ENCODE results near the gene PARD6G.
"Not testable (repeated sequence)": the region's sequence is repeated elsewhere in the genome, so short reads cannot be mapped to it uniquely, and the experiment has no call there.

Gene PARD6G

DNA sequence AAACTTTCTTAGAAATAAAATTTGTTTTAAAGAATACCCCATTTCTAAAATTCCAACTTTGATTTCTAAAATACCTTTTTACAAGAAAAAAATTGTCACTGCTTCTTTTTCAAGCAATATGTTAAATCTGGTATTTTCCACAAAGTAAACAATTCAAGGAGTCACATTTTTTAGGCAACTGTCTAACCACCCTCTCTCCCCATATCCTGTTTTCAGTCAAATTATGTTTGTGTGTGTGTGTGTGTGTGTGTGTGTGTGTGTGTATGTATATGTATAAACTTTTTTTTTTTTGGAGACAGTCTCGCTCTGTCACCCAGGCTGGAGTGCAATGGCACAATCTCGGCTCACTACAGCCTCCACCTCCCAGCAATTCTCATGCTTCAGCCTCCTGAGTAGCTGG, 79.0 kb downstream of the PARD6G start:
- TF ChIP-seq SPI1 (IDR thresholded peaks at IDR 0.05; ENCODE audit: low read depth, low read length): no peak
- DNase-seq (ENCODE audit: insufficient read length, low spot score): no peak
- FAIRE-seq: no peak

DNA sequence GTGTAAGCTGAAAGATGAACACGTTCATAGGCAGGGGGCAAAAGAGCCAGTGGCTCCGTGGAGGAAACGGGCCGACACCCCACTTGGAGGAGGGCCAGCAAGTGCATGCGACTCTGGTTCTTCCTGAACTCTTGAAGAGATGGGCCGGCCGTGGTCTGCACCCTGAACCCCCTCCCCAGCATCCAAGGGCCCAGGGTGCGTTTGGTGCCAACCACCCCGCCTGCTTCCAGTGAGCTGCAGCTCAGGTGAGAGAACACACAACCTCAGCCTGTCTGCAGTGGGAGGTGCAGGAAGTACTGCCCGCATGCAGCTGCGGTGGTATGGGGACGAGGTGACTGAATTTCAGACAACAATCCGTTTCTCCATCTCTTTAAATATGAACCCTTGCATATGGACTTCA, 79.4 kb downstream of the PARD6G start:
- DNase-seq (ENCODE audit: insufficient read length, low spot score) (no peak), FAIRE-seq (no peak)
- TF ChIP-seq PAX5 (IDR thresholded peaks at IDR 0.05; ENCODE audit: insufficient read depth, low read length, severe bottlenecking): no peak
- TF ChIP-seq POU2F2 (IDR thresholded peaks at IDR 0.05; ENCODE audit: low read depth, low read length): no peak
- no peak for TF ChIP-seq TAF1 (IDR thresholded peaks at IDR 0.05; ENCODE audit: low read depth, low read length)
- TF ChIP-seq SPI1 (IDR thresholded peaks at IDR 0.05; ENCODE audit: low read depth, low read length): no peak
- TF ChIP-seq POLR2AphosphoS5 (IDR thresholded peaks at IDR 0.05; ENCODE audit: low read depth, low read length): no peak

DNA sequence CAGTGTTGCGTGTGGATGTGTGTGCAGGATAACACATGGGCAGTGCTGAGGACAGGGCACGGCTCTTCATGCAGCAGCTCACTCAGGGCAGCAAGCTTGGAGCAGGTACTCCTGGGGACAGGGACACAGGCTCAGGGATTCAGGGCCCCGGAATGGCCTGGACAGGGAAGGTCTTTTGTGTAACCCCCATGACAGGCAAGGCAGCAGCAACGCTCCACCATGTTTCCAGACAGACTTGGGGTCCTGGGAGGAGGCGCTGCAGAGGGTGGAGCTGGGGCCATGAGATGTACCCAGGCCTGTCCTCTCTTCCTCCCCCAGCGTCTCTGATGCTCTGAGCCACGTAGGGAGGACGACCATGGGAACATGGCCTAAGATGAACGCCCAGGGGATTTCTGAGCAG, 80.0 kb downstream of the PARD6G start:
- FAIRE-seq: no peak
- DNase-seq (ENCODE audit: insufficient read length, low spot score): no peak
- TF ChIP-seq SPI1 (IDR thresholded peaks at IDR 0.05; ENCODE audit: low read depth, low read length): no peak

DNA sequence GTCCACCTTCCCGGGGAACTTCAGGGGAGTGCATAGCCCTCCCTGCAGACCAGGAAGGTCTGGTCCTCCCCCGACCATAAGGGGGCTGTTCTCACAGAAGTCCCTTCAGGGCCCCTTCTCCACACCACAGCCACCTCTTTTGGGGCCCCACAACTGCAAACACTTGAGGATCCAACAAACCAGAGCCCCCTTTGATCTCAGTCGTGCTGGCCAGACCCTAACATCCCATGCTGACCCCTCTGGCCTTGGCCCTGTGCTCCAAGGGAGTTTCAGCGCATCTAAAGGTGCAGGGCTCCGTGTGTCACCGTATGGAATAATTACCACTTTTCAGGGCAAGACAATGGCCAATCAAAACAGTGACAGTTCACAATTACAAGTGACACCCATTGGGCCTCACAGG, 80.6 kb downstream of the PARD6G start:
- no peak for TF ChIP-seq PAX5 (IDR thresholded peaks at IDR 0.05; ENCODE audit: insufficient read depth, low read length, severe bottlenecking)
- TF ChIP-seq POU2F2 (IDR thresholded peaks at IDR 0.05; ENCODE audit: low read depth, low read length): no peak
- no peak for TF ChIP-seq POLR2A (IDR thresholded peaks at IDR 0.05; ENCODE audit: low read depth, low read length)
- no peak for TF ChIP-seq SPI1 (IDR thresholded peaks at IDR 0.05; ENCODE audit: low read depth, low read length)
- no peak for TF ChIP-seq POLR2AphosphoS5 (IDR thresholded peaks at IDR 0.05; ENCODE audit: low read depth, low read length)
- no peak for TF ChIP-seq TAF1 (IDR thresholded peaks at IDR 0.05; ENCODE audit: low read depth, low read length)
- no peak for DNase-seq (ENCODE audit: insufficient read length, low spot score)
- no peak for FAIRE-seq

DNA sequence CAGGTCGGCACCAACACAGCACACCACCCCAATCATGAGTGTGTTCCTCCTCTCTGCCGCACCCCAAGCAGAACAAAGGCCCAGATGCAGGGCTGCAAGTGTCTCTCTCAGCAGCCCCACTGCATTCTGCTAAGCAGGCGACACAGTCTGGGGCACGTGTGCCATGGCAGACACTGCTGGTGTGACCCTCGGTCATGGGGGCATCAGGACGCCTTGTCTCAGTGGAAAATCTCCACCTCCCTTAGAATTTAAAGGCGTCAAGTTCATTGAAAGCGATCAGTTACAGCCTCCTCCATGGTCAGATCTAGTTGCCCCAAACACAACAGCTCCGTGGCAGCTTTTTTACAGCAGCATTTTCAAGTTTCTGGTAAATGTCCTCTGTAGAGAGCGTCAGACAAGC, 81.1 kb downstream of the PARD6G start:
- no peak for FAIRE-seq
- TF ChIP-seq TAF1 (IDR thresholded peaks at IDR 0.05; ENCODE audit: low read depth, low read length): no peak
- TF ChIP-seq POLR2AphosphoS5 (IDR thresholded peaks at IDR 0.05; ENCODE audit: low read depth, low read length): no peak
- no peak for TF ChIP-seq POLR2A (IDR thresholded peaks at IDR 0.05; ENCODE audit: low read depth, low read length)
- TF ChIP-seq PAX5 (IDR thresholded peaks at IDR 0.05; ENCODE audit: insufficient read depth, low read length, severe bottlenecking): no peak
- TF ChIP-seq SPI1 (IDR thresholded peaks at IDR 0.05; ENCODE audit: low read depth, low read length): no peak
- TF ChIP-seq POU2F2 (IDR thresholded peaks at IDR 0.05; ENCODE audit: low read depth, low read length): no peak
- no peak for DNase-seq (ENCODE audit: insufficient read length, low spot score)

DNA sequence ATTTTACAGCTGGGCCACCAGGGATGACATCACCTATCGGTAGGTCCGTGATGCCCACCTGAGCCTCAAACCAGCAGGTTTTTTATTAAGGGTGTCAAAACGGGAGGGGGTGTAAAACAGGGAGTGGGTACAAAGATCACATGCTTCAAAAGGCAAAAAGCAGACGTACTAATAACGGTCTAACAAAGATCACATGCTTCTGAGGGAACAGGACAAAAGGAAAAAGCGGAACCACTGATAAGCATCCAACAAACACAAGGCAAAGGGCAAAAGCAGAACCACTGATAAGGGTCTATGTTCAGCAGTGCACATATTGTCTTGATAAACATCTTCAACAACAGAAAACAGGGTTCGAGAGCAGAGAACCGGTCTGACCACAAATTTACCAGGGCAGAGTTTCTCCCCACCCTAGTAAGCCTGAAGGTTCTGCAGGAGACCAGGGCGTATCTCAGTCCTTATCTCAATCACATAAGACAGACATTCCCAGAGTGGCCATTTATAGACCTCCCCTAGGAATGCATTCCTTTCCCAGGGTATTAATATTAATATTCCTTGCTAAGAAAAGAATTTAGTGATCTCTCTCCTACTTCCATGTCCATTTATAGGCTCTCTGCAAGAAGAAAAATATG, 82.5 kb downstream of the PARD6G start:
- DNase-seq (ENCODE audit: insufficient read length, low spot score); FAIRE-seq: not testable (repeated sequence)

DNA sequence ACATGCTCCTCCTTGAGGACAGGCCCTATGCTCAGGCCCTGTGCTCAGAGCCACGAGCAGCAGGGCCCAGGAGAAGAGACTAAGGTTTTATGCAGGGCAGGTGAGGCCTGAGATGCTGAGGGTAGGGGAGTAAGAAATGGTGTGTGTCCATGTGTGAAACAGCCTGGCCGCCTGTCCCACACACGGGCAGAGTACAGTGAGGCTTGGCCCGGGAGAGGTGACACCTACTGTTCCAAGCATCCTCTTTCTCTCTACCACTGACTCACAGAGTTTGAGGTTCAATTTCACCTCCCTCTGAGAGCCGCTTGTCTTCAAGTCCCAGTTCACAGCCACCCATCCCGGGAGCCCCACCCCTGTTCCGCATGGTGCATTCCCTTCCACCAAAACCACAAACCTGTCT, 84.1 kb downstream of the PARD6G start:
- TF ChIP-seq SPI1 (IDR thresholded peaks at IDR 0.05; ENCODE audit: low read depth, low read length): no peak
- TF ChIP-seq TAF1 (IDR thresholded peaks at IDR 0.05; ENCODE audit: low read depth, low read length): no peak
- TF ChIP-seq POLR2A (IDR thresholded peaks at IDR 0.05; ENCODE audit: low read depth, low read length): no peak
- no peak for TF ChIP-seq POLR2AphosphoS5 (IDR thresholded peaks at IDR 0.05; ENCODE audit: low read depth, low read length)
- no peak for TF ChIP-seq PAX5 (IDR thresholded peaks at IDR 0.05; ENCODE audit: insufficient read depth, low read length, severe bottlenecking)
- TF ChIP-seq POU2F2 (IDR thresholded peaks at IDR 0.05; ENCODE audit: low read depth, low read length): no peak
- DNase-seq (ENCODE audit: insufficient read length, low spot score) (no peak), FAIRE-seq (no peak)

DNA sequence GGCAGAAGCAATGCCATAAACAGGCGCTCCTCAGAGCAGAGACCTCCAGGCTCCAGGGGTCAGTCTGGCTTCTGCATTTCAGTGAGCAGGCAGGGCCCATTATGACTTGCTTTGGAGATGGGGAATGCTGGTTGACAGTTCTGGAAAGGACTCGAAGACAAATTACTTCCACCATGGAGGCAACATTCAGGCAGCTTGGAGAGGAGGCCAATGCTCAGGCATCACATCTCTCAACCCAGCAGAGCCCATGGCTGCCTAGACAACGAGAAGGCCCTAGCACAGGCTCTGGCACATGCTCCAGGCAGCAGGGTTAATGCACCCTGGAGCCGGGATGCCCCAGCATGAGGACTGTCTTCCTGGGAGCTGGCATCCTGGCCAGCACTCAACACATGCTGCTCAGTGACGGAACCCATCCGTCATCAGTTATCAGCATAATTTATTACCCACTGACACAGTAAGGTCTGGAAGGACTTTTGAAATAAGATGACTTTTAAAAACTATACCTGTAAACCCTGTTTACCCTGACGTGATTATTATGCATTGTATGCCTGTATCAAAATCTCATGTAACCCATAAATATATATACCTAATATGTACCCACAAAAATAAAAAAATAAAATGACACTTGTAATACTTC, 85.4 kb downstream of the PARD6G start:
- TF ChIP-seq TAF1 (IDR thresholded peaks at IDR 0.05; ENCODE audit: low read depth, low read length): no peak
- TF ChIP-seq PAX5 (IDR thresholded peaks at IDR 0.05; ENCODE audit: insufficient read depth, low read length, severe bottlenecking): no peak
- TF ChIP-seq POLR2A (IDR thresholded peaks at IDR 0.05; ENCODE audit: low read depth, low read length): no peak
- no peak for TF ChIP-seq POLR2AphosphoS5 (IDR thresholded peaks at IDR 0.05; ENCODE audit: low read depth, low read length)
- no peak for TF ChIP-seq SPI1 (IDR thresholded peaks at IDR 0.05; ENCODE audit: low read depth, low read length)
- TF ChIP-seq POU2F2 (IDR thresholded peaks at IDR 0.05; ENCODE audit: low read depth, low read length): no peak
- DNase-seq (ENCODE audit: insufficient read length, low spot score) (no peak), FAIRE-seq (no peak)

DNA sequence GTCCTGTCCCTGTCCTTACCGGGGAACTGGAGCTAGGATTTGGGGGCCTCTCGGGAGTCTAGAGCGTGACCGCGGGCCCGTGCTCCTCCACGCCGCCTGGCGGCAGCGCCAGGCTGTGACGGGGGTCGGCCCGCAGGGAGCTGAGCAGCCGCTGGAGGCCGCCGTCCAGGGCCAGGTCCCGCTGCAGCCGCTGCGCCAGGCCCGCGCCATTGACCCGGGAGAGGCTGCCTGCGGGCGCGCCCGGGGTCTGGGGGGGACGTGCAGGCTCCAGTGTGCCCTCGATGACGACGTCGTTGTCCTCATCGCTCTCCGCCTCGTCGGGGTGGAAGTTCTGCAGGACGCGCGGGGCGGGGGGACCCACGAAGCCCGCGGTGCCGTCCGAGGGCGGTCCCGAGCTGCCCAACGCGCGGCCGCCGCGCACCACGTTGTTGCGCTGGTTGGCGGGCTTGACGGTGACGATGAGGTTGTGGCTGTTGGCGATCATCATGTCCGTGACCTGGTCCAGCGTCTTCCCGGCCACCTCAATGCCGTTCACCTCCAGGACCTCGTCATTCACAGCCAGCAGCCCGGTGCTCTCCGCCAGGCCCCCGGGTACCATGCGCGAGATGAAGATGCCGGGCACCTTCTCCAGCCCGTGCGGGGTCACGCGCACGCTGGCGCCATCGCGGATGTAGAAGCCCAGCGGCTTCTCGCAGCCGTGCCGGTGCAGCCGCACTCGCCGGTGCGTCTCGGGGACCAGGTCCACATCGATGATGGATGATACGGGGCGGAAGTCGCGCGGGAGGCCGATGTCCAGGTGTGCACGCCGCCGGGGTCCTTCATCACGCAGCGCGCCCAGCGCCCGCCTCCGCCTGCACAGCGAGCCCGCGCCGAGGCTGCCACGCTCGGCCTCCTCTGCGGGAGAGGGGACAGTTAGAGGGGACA, 87.3 kb downstream of the PARD6G start:
- DNase-seq (ENCODE audit: insufficient read length, low spot score) (peak; percentile 61), FAIRE-seq (peak; percentile 35)

DNA sequence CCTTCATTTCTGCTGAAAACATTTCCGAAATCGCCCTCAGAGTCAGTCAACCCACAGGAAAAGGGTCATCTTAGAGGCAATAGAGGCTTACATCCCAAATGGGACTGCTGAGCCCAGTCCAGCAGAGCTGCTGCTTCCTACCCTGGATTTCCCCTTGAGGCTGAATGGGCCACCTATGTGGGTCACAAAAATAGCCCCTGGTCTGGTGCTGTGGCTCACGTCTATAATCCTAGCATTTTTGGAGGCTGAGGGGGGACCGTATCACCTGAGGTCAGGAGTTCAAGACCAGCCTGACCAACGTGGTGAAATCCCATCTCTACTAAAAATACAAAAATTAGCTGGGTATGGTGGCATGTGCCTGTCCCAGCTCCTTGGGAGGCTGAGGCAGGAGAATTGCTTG, 88.9 kb downstream of the PARD6G start:
- FAIRE-seq: no peak

More for the DNA sequence above, 87.3 kb downstream of the PARD6G start:
- TF ChIP-seq PAX5 (IDR thresholded peaks at IDR 0.05; ENCODE audit: insufficient read depth, low read length, severe bottlenecking) (peak; percentile 85), SPI1 (IDR thresholded peaks at IDR 0.05; ENCODE audit: low read depth, low read length) (no peak)

More for the DNA sequence above, 88.9 kb downstream of the PARD6G start:
- no peak for DNase-seq (ENCODE audit: insufficient read length, low spot score)
- TF ChIP-seq SPI1 (IDR thresholded peaks at IDR 0.05; ENCODE audit: low read depth, low read length) (no peak), POU2F2 (IDR thresholded peaks at IDR 0.05; ENCODE audit: low read depth, low read length) (no peak), TAF1 (IDR thresholded peaks at IDR 0.05; ENCODE audit: low read depth, low read length) (no peak), POLR2A (IDR thresholded peaks at IDR 0.05; ENCODE audit: low read depth, low read length) (no peak), POLR2AphosphoS5 (IDR thresholded peaks at IDR 0.05; ENCODE audit: low read depth, low read length) (no peak), PAX5 (IDR thresholded peaks at IDR 0.05; ENCODE audit: insufficient read depth, low read length, severe bottlenecking) (no peak)
